Vagina (tissue), 2 donors: ENCODE measurements around the gene LMAN2L.

ENCODE experiments used
- POLR2A ChIP-seq, 2 donors: fragments of 450-650 bp; IDR thresholded peaks; one replicate each; pipeline ENCODE4 v1.6.1; 2017; ENCODE audit warnings: antibody characterized with exemption in 2 of 2, mild to moderate bottlenecking in 2 of 2, moderate library complexity in 2 of 2
- POLR2AphosphoS5 ChIP-seq, 2 donors: sonication (generic); formaldehyde crosslinking; IDR thresholded peaks; one replicate each; pipeline ENCODE4 v1.9.0; 2017; ENCODE audit warnings: antibody characterized with exemption in 2 of 2, mild to moderate bottlenecking in 2 of 2, low read depth in 1 of 2; ENCODE audit not compliant: insufficient read depth in 1 of 2
- TF ChIP-seq, protein P1 (sequence below), 3 experiments: fragments of 450-650 bp in 2 of 3; fragments of 200-600 bp in 1 of 3; sonication (generic) in 1 of 3; IDR thresholded peaks; one replicate each; pipeline ENCODE4 v1.5.1; 2017 to 2019; ENCODE audit warnings: antibody characterized with exemption in 3 of 3, mild to moderate bottlenecking in 2 of 3, moderate library complexity in 2 of 3

DNA sequence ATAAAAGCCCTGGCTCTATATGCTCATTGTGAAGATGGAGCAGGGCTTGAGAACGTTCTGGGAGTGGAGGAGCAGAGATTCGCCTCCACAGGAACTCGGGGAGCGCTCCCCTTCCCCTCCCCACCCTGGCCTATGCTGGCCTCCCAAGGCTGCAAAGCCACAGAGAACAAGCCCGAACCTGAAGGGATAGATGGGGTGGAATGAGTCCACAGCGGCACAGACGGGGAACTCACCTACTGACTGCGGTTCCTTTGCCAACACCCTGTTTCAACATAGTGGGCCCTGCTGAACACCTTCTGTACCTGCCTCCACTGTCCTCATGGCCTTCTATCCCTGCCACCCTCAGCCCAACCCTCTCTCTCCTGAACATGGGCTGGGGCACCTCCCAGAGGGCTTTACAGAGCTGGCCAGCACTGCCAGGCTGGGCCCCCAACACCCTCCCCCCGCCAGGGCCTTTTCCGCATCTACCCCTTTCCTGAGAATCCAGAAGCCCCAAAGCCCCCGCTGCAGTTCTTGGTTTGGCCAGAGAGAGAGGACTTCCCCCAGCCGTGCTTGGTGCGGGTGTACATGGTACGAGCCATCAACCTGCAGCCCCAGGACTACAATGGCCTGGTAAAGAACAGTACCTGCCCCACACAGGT, 41.5 kb downstream of the LMAN2L start:
- TF ChIP-seq, protein P1, sequence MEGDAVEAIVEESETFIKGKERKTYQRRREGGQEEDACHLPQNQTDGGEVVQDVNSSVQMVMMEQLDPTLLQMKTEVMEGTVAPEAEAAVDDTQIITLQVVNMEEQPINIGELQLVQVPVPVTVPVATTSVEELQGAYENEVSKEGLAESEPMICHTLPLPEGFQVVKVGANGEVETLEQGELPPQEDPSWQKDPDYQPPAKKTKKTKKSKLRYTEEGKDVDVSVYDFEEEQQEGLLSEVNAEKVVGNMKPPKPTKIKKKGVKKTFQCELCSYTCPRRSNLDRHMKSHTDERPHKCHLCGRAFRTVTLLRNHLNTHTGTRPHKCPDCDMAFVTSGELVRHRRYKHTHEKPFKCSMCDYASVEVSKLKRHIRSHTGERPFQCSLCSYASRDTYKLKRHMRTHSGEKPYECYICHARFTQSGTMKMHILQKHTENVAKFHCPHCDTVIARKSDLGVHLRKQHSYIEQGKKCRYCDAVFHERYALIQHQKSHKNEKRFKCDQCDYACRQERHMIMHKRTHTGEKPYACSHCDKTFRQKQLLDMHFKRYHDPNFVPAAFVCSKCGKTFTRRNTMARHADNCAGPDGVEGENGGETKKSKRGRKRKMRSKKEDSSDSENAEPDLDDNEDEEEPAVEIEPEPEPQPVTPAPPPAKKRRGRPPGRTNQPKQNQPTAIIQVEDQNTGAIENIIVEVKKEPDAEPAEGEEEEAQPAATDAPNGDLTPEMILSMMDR (IDR thresholded peaks at IDR 0.05), result no peak
- TF ChIP-seq POLR2A (IDR thresholded peaks at IDR 0.05) (no peak), POLR2AphosphoS5 (IDR thresholded peaks at IDR 0.05; ENCODE audit: insufficient read depth in 1 of 2, low read depth in 1 of 2) (no peak)
